WTC11 (cell line): Measurements from ENCODE around the gene EDAR. TPM values are rescaled to one million over a fixed set of nuclear protein-coding genes. Genes with fewer than 3 reads are reported as not detected.

Experiments
- ATAC-seq: fragments of 200-7000 bp; cut with Tn5 transposase; 2 replicates; pipeline ENCODE4 v1.10.0; 2021; ENCODE audit warnings: mild to moderate bottlenecking, moderate library complexity
- CTCF ChIA-PET: fragments of 300-600 bp; sonication (Branson Sonifier 250); formaldehyde crosslinking; loops from one replicate; lab custom pipeline; 2021; ENCODE audit warnings: antibody characterized with exemption; lab: Charles Lee
- POLR2A ChIA-PET: fragments of 350-600 bp; sonication (Branson Sonifier 250); formaldehyde crosslinking; loops from one replicate; lab custom pipeline; 2021; ENCODE audit warnings: antibody characterized with exemption; lab: Charles Lee
- DNase-seq: peaks from one replicate; pipeline ENCODE4 v3.0.0; 2021; ENCODE audit warnings: low spot score
- H3K27ac Mint-ChIP-seq: 2 replicates; pipeline ENCODE4 v1.8.0; 2021; ENCODE audit warnings: mixed read lengths
- H3K27me3 Mint-ChIP-seq: 2 replicates; pipeline ENCODE4 v1.8.0; 2021; ENCODE audit warnings: low read depth, mild to moderate bottlenecking, moderate library complexity, mixed read lengths
- H3K36me3 Mint-ChIP-seq: 2 replicates; pipeline ENCODE4 v1.8.0; 2021; ENCODE audit warnings: mixed read lengths
- H3K4me1 Mint-ChIP-seq: 2 replicates; pipeline ENCODE4 v1.8.0; 2022; ENCODE audit warnings: mixed read lengths
- H3K4me3 Mint-ChIP-seq: 2 replicates; pipeline ENCODE4 v1.8.0; 2021; ENCODE audit warnings: mild to moderate bottlenecking, moderate library complexity, mixed read lengths
- H3K9me3 Mint-ChIP-seq: 2 replicates; pipeline ENCODE4 v1.8.0; 2021; ENCODE audit warnings: mixed read lengths
- AR ChIP-seq: fragments of 250-450 bp; sonication (Bioruptor Pico); IDR thresholded peaks from 2 replicates; pipeline ENCODE4 v1.9.0; 2021; ENCODE audit warnings: mild to moderate bottlenecking
- ATF6 ChIP-seq: sonication (generic); formaldehyde crosslinking; IDR thresholded peaks from 2 replicates; pipeline ENCODE4 v1.8.1; 2023; ENCODE audit warnings: mild to moderate bottlenecking, missing genetic modification reagents
- CREM ChIP-seq: sonication (generic); formaldehyde crosslinking; IDR thresholded peaks from 2 replicates; pipeline ENCODE4 v1.8.1; 2022; ENCODE audit warnings: mild to moderate bottlenecking, missing genetic modification reagents, moderate library complexity
- ESRRA ChIP-seq: sonication (generic); formaldehyde crosslinking; IDR thresholded peaks from 2 replicates; pipeline ENCODE4 v1.8.1; 2022; ENCODE audit warnings: mild to moderate bottlenecking, missing genetic modification reagents, borderline replicate concordance
- KAT7 ChIP-seq: sonication (generic); formaldehyde crosslinking; IDR thresholded peaks from 2 replicates; pipeline ENCODE4 v1.8.1; 2023; ENCODE audit warnings: missing genetic modification reagents, mild to moderate bottlenecking, borderline replicate concordance
- MLX ChIP-seq: sonication (generic); formaldehyde crosslinking; IDR thresholded peaks from 2 replicates; pipeline ENCODE4 v1.8.1; 2023; ENCODE audit warnings: mild to moderate bottlenecking, missing genetic modification reagents, moderate library complexity
- NFATC4 ChIP-seq: fragments of 250-450 bp; sonication (Bioruptor Pico); IDR thresholded peaks from 2 replicates; pipeline ENCODE4 v1.9.0; 2021; ENCODE audit warnings: mild to moderate bottlenecking
- SOX15 ChIP-seq: fragments of 250-450 bp; sonication (Bioruptor Pico); IDR thresholded peaks from 2 replicates; pipeline ENCODE4 v1.9.0; 2021; ENCODE audit warnings: mild to moderate bottlenecking
- TP53 ChIP-seq: sonication (generic); formaldehyde crosslinking; IDR thresholded peaks from 2 replicates; pipeline ENCODE4 v1.8.1; 2023; ENCODE audit warnings: mild to moderate bottlenecking, missing genetic modification reagents
- ZNF121 ChIP-seq: sonication (generic); formaldehyde crosslinking; IDR thresholded peaks from 2 replicates; pipeline ENCODE4 v1.8.0; 2023; ENCODE audit warnings: missing genetic modification reagents
- ZNF138 ChIP-seq: sonication (generic); formaldehyde crosslinking; conservative IDR thresholded peaks from 2 replicates; pipeline ENCODE4 v1.8.1; 2022; ENCODE audit warnings: mild to moderate bottlenecking, moderate library complexity, missing genetic modification reagents
- ZNF263 ChIP-seq: sonication (generic); formaldehyde crosslinking; IDR thresholded peaks from 2 replicates; pipeline ENCODE4 v1.8.1; 2022; ENCODE audit warnings: low read depth, mild to moderate bottlenecking, moderate library complexity, missing genetic modification reagents
- ZNF512 ChIP-seq: sonication (generic); formaldehyde crosslinking; IDR thresholded peaks from 2 replicates; pipeline ENCODE4 v1.8.1; 2022; ENCODE audit warnings: missing genetic modification reagents, borderline replicate concordance
- total RNA-seq: library from RNA; stranded (reverse); gene quantifications from 3 replicates; pipeline ENCODE4 v1.2.3, GENCODE V29; 2021
- TF ChIP-seq, protein P1 (sequence below): fragments of 250-450 bp; sonication (Bioruptor Pico); IDR thresholded peaks from 2 replicates; pipeline ENCODE4 v1.9.0; 2021; ENCODE audit warnings: mild to moderate bottlenecking
- TF ChIP-seq, protein P2 (sequence below): sonication (generic); formaldehyde crosslinking; IDR thresholded peaks from 2 replicates; pipeline ENCODE4 v1.8.1; 2022; ENCODE audit warnings: mild to moderate bottlenecking, moderate library complexity, missing genetic modification reagents
- TF ChIP-seq, protein P3 (sequence below): fragments of 250-450 bp; sonication (Bioruptor Pico); IDR thresholded peaks from 2 replicates; pipeline ENCODE4 v2.1.2; 2022; ENCODE audit warnings: mild to moderate bottlenecking, moderate library complexity
- TF ChIP-seq, protein P4 (sequence below): sonication (generic); formaldehyde crosslinking; IDR thresholded peaks from 2 replicates; pipeline ENCODE4 v1.8.1; 2023; ENCODE audit warnings: mild to moderate bottlenecking, missing genetic modification reagents, borderline replicate concordance
- TF ChIP-seq, protein P5 (sequence below): sonication (generic); formaldehyde crosslinking; IDR thresholded peaks from 2 replicates; pipeline ENCODE4 v1.8.1; 2023; ENCODE audit warnings: mild to moderate bottlenecking, missing genetic modification reagents, moderate library complexity
- TF ChIP-seq, protein P6 (sequence below): sonication (generic); formaldehyde crosslinking; IDR thresholded peaks from 2 replicates; pipeline ENCODE4 v1.8.1; 2023; ENCODE audit warnings: mild to moderate bottlenecking, moderate library complexity, missing genetic modification reagents

EDAR gene
- total RNA-seq, 1 experiment from 2014 or later = not detected

- TF ChIP-seq AR (CRISPR knock-in tag) (no peak), ATF6 (CRISPR knock-in tag) (no peak), CREM (CRISPR knock-in tag) (no peak), ZNF138 (no peak), ZNF263 (CRISPR knock-in tag) (no peak), SOX15 (CRISPR knock-in tag) (no peak), ZNF121 (CRISPR knock-in tag) (no peak), KAT7 (CRISPR knock-in tag) (no peak), ESRRA (CRISPR knock-in tag) (no peak), ZNF512 (CRISPR knock-in tag) (no peak), TP53 (CRISPR knock-in tag) (no peak), NFATC4 (CRISPR knock-in tag) (no peak), MLX (CRISPR knock-in tag) (no peak)
- TF ChIP-seq, protein P1, sequence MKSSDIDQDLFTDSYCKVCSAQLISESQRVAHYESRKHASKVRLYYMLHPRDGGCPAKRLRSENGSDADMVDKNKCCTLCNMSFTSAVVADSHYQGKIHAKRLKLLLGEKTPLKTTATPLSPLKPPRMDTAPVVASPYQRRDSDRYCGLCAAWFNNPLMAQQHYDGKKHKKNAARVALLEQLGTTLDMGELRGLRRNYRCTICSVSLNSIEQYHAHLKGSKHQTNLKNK (CRISPR knock-in tag) = no peak
- TF ChIP-seq, protein P2, sequence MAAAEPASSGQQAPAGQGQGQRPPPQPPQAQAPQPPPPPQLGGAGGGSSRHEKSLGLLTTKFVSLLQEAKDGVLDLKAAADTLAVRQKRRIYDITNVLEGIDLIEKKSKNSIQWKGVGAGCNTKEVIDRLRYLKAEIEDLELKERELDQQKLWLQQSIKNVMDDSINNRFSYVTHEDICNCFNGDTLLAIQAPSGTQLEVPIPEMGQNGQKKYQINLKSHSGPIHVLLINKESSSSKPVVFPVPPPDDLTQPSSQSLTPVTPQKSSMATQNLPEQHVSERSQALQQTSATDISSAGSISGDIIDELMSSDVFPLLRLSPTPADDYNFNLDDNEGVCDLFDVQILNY (CRISPR knock-in tag) = no peak
- TF ChIP-seq, protein P3, sequence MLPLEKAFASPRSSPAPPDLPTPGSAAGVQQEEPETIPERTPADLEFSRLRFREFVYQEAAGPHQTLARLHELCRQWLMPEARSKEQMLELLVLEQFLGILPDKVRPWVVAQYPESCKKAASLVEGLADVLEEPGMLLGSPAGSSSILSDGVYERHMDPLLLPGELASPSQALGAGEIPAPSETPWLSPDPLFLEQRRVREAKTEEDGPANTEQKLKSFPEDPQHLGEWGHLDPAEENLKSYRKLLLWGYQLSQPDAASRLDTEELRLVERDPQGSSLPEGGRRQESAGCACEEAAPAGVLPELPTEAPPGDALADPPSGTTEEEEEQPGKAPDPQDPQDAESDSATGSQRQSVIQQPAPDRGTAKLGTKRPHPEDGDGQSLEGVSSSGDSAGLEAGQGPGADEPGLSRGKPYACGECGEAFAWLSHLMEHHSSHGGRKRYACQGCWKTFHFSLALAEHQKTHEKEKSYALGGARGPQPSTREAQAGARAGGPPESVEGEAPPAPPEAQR = no peak
- TF ChIP-seq, protein P4, sequence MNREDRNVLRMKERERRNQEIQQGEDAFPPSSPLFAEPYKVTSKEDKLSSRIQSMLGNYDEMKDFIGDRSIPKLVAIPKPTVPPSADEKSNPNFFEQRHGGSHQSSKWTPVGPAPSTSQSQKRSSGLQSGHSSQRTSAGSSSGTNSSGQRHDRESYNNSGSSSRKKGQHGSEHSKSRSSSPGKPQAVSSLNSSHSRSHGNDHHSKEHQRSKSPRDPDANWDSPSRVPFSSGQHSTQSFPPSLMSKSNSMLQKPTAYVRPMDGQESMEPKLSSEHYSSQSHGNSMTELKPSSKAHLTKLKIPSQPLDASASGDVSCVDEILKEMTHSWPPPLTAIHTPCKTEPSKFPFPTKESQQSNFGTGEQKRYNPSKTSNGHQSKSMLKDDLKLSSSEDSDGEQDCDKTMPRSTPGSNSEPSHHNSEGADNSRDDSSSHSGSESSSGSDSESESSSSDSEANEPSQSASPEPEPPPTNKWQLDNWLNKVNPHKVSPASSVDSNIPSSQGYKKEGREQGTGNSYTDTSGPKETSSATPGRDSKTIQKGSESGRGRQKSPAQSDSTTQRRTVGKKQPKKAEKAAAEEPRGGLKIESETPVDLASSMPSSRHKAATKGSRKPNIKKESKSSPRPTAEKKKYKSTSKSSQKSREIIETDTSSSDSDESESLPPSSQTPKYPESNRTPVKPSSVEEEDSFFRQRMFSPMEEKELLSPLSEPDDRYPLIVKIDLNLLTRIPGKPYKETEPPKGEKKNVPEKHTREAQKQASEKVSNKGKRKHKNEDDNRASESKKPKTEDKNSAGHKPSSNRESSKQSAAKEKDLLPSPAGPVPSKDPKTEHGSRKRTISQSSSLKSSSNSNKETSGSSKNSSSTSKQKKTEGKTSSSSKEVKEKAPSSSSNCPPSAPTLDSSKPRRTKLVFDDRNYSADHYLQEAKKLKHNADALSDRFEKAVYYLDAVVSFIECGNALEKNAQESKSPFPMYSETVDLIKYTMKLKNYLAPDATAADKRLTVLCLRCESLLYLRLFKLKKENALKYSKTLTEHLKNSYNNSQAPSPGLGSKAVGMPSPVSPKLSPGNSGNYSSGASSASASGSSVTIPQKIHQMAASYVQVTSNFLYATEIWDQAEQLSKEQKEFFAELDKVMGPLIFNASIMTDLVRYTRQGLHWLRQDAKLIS = no peak
- TF ChIP-seq, protein P5, sequence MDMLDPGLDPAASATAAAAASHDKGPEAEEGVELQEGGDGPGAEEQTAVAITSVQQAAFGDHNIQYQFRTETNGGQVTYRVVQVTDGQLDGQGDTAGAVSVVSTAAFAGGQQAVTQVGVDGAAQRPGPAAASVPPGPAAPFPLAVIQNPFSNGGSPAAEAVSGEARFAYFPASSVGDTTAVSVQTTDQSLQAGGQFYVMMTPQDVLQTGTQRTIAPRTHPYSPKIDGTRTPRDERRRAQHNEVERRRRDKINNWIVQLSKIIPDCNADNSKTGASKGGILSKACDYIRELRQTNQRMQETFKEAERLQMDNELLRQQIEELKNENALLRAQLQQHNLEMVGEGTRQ (CRISPR knock-in tag) = no peak
- TF ChIP-seq, protein P6, sequence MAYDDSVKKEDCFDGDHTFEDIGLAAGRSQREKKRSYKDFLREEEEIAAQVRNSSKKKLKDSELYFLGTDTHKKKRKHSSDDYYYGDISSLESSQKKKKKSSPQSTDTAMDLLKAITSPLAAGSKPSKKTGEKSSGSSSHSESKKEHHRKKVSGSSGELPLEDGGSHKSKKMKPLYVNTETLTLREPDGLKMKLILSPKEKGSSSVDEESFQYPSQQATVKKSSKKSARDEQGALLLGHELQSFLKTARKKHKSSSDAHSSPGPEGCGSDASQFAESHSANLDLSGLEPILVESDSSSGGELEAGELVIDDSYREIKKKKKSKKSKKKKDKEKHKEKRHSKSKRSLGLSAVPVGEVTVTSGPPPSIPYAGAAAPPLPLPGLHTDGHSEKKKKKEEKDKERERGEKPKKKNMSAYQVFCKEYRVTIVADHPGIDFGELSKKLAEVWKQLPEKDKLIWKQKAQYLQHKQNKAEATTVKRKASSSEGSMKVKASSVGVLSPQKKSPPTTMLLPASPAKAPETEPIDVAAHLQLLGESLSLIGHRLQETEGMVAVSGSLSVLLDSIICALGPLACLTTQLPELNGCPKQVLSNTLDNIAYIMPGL = no peak
- H3K4me1 Mint-ChIP-seq = no peaks in the 10 kb centered on the region
- H3K27ac Mint-ChIP-seq = no peak overlapping the region
- DNase-seq (no peak), ATAC-seq (no peak)
- CTCF ChIA-PET = interaction anchor here (1.0 to 1.1 kb wide), 2 partner anchors 19 to 58 kb away, joined by 3 to 4 read pairs; no protein-coding TSS in a partner anchor
- H3K9me3 Mint-ChIP-seq = no peaks in the 10 kb centered on the region
- H3K27me3 Mint-ChIP-seq = no peaks in the 10 kb centered on the region
- POLR2A ChIA-PET = no interaction called here
- H3K4me3 Mint-ChIP-seq = no peak overlapping the region
- no peaks in the 10 kb centered on the region for H3K36me3 Mint-ChIP-seq
Observed at GRCh38 chr2:108986916-108987510, 2.0 kb downstream of the EDAR start.
